GM12878 (cell line): ENCODE data around the gene PILRB. TPM values are rescaled to one million over a fixed set of nuclear protein-coding genes. Genes with fewer than 3 reads are reported as not detected.
A peak's percentile ranks its signal among the peaks of the same experiment; 100 is the strongest.

Experiments used
- ATAC-seq: fragments of 200-7000 bp; cut with Tn5 transposase; 3 replicates; pipeline ENCODE4 v1.9.1; 2020; ENCODE audit warnings: mild to moderate bottlenecking, moderate library complexity
- BruUV-seq: library from RNA; stranded (reverse); fragments of 400-500 nt; replicated peaks from 2 replicates; lab custom pipeline; 2021; lab: Mats Ljungman, UMichigan
- CTCF ChIA-PET: fragments of 300-600 bp; sonication (Branson Sonifier 250); formaldehyde crosslinking; extraction: SDS; loops from one replicate; lab custom pipeline; 2021; ENCODE audit warnings: inconsistent platforms; lab: Yijun Ruan, JAX
- POLR2A ChIA-PET: fragments of 350-600 bp; formaldehyde crosslinking; extraction: SDS; loops from one replicate; lab custom pipeline; 2021; ENCODE audit warnings: inconsistent platforms; lab: Charles Lee
- RAD21 ChIA-PET: fragments of 300-600 bp; sonication (Branson Sonifier 250); formaldehyde crosslinking; loops from one replicate; lab custom pipeline; 2023; ENCODE audit warnings: antibody characterized with exemption; ENCODE audit not compliant: unreplicated experiment; lab: Charles Lee
- SMC1A ChIA-PET: fragments of 300-600 bp; sonication (Branson Sonifier 250); formaldehyde crosslinking; loops from one replicate; lab custom pipeline; 2023; ENCODE audit not compliant: unreplicated experiment, uncharacterized antibody; lab: Charles Lee
- DNase-seq: peaks from one replicate; pipeline ENCODE4 v3.0.0-alpha.2; 2011; ENCODE audit warnings: low read depth, low spot score
- FAIRE-seq: peaks from 3 replicates; lab custom pipeline; 2011; peaks lifted over from hg19 to GRCh38; lab: Jason Lieb, UNC
- H2AFZ ChIP-seq: 2 replicates; pipeline ENCODE4 v1.6.0; 2011; ENCODE audit warnings: low read depth, low read length, control low read depth; ENCODE audit not compliant: control insufficient read depth
- H3K27ac ChIP-seq: 2 replicates; pipeline ENCODE4 v1.5.1; 2011; ENCODE audit warnings: control low read depth; ENCODE audit not compliant: control insufficient read depth, insufficient read depth
- H3K27me3 ChIP-seq, 2 experiments: replicated peaks in 1 of 2; 2 replicates each; pipeline versions ENCODE4 v1.6.0 to v1.6.1; 2011; ENCODE audit warnings: low read length in 1 of 2; ENCODE audit not compliant: control insufficient read depth in 2 of 2, insufficient read depth in 2 of 2
- H3K36me3 ChIP-seq, 2 experiments: 2 replicates each; pipeline ENCODE4 v1.5.1; 2011; ENCODE audit warnings: low read length in 1 of 2; ENCODE audit not compliant: control insufficient read depth in 2 of 2, insufficient read depth in 2 of 2
- H3K4me1 ChIP-seq: 2 replicates; pipeline ENCODE4 v1.6.1; 2011; ENCODE audit warnings: mild to moderate bottlenecking, low read length, moderate library complexity, mixed read lengths; ENCODE audit not compliant: control insufficient read depth, insufficient read depth
- H3K4me2 ChIP-seq: 2 replicates; pipeline ENCODE4 v1.6.0; 2011; ENCODE audit warnings: control low read depth; ENCODE audit not compliant: control insufficient read depth, insufficient read depth
- H3K4me3 ChIP-seq: fragments of 200-600 bp; sonication (generic); 2 replicates; pipeline ENCODE4 v1.5.1; 2016
- H3K79me2 ChIP-seq: 2 replicates; pipeline ENCODE4 v1.6.0; 2011; ENCODE audit warnings: low read length; ENCODE audit not compliant: control insufficient read depth, insufficient read depth
- H3K9ac ChIP-seq: 2 replicates; pipeline ENCODE4 v1.8.0; 2011; ENCODE audit warnings: low read length, control low read depth, mixed read lengths; ENCODE audit not compliant: control insufficient read depth, insufficient read depth
- H3K9me3 ChIP-seq: replicated peaks from 3 replicates; pipeline ENCODE4 v1.5.1; 2011; ENCODE audit warnings: mild to moderate bottlenecking, low read length; ENCODE audit not compliant: control insufficient read depth, insufficient read depth
- H4K20me1 ChIP-seq: 2 replicates; pipeline ENCODE4 v1.6.0; 2011; ENCODE audit not compliant: control insufficient read depth, insufficient read depth
- ATF7 ChIP-seq: fragments of 450-650 bp; IDR thresholded peaks from 2 replicates; pipeline ENCODE4 v1.6.1; 2016; ENCODE audit warnings: low read depth, mild to moderate bottlenecking
- BHLHE40 ChIP-seq, 2 experiments: fragments of 450-650 bp in 1 of 2; IDR thresholded peaks; 2 replicates each; pipeline ENCODE4 v1.6.1; 2011 to 2017; ENCODE audit warnings: low read depth in 2 of 2, borderline replicate concordance in 1 of 2, improper control_type of control experiment in 1 of 2, low read length in 1 of 2, mild to moderate bottlenecking in 1 of 2
- CHD4 ChIP-seq: fragments of 200-600 bp; sonication (generic); IDR thresholded peaks from 2 replicates; pipeline ENCODE4 v1.6.1; 2016; ENCODE audit warnings: mild to moderate bottlenecking
- DPF2 ChIP-seq: fragments of 450-650 bp; IDR thresholded peaks from 2 replicates; pipeline ENCODE4 v1.6.1; 2017; ENCODE audit warnings: mild to moderate bottlenecking
- FOS ChIP-seq: IDR thresholded peaks from 3 replicates; pipeline ENCODE4 v1.6.1; 2011; ENCODE audit warnings: borderline replicate concordance; ENCODE audit not compliant: insufficient read length; ENCODE audit errors: extremely low read depth
- GABPA ChIP-seq: IDR thresholded peaks from 2 replicates; pipeline ENCODE4 v1.6.1; 2014; ENCODE audit warnings: antibody characterized with exemption, low read depth, mild to moderate bottlenecking, inconsistent platforms
- IKZF2 ChIP-seq, 2 experiments: fragments of 450-650 bp; IDR thresholded peaks; 2 replicates each; pipeline ENCODE4 v1.6.1; 2017; ENCODE audit warnings: mild to moderate bottlenecking in 2 of 2, moderate library complexity in 2 of 2
- KDM1A ChIP-seq: fragments of 200-600 bp; sonication (generic); IDR thresholded peaks from 2 replicates; pipeline ENCODE4 v1.6.1; 2016; ENCODE audit warnings: borderline replicate concordance
- MAX ChIP-seq: IDR thresholded peaks from 2 replicates; pipeline ENCODE4 v1.6.1; 2012; ENCODE audit warnings: low read depth, low read length, improper control_type of control experiment
- MEF2B ChIP-seq: fragments of 450-650 bp; IDR thresholded peaks from 2 replicates; pipeline ENCODE4 v1.6.1; 2018; ENCODE audit warnings: mild to moderate bottlenecking, moderate library complexity; ENCODE audit not compliant: partially characterized antibody, poor library complexity, severe bottlenecking
- NR2F1 ChIP-seq: fragments of 450-650 bp; conservative IDR thresholded peaks from 2 replicates; pipeline ENCODE4 v1.6.1; 2017; ENCODE audit warnings: mild to moderate bottlenecking
- PML ChIP-seq: IDR thresholded peaks from 2 replicates; pipeline ENCODE4 v1.6.1; 2012; ENCODE audit warnings: low read length, inconsistent platforms
- POLR2A ChIP-seq: IDR thresholded peaks from 2 replicates; pipeline ENCODE4 v1.6.1; 2011; ENCODE audit warnings: low read depth, mild to moderate bottlenecking, low read length
- SIX5 ChIP-seq: IDR thresholded peaks from 2 replicates; pipeline ENCODE4 v1.6.1; 2011; ENCODE audit warnings: mild to moderate bottlenecking, low read depth, low read length, moderate library complexity; ENCODE audit not compliant: severe bottlenecking
- TARDBP ChIP-seq: IDR thresholded peaks from 2 replicates; pipeline ENCODE4 v1.6.1; 2016; ENCODE audit warnings: borderline replicate concordance
- TCF12 ChIP-seq: IDR thresholded peaks from 2 replicates; pipeline ENCODE4 v1.6.1; 2011; ENCODE audit warnings: low read depth, mild to moderate bottlenecking, low read length
- ZBTB33 ChIP-seq: fragments of 450-650 bp; IDR thresholded peaks from 2 replicates; pipeline ENCODE4 v1.6.1; 2017; ENCODE audit warnings: mild to moderate bottlenecking
- ZZZ3 ChIP-seq: IDR thresholded peaks from 2 replicates; pipeline ENCODE4 v1.6.1; 2011; ENCODE audit warnings: low read depth; ENCODE audit not compliant: control insufficient read depth, insufficient read length
- WGBS: methylation state at CpG from one replicate; pipeline ENCODE4 v1.1.6; 2016; ENCODE audit warnings: low lambda C conversion rate; ENCODE audit not compliant: insufficient replicate concordance, insufficient coverage; ENCODE audit errors: missing lambda C conversion rate; 5-methylcytosine and 5-hydroxymethylcytosine counted together
- in situ Hi-C: fragments of 300-500 bp; cut with MboI; formaldehyde crosslinking; loops from 9 replicates; pipeline ENCODE4 v1.14.3; 2018; ENCODE audit warnings: mixed read lengths
- intact Hi-C: fragments of 100-400 bp; cut with micrococcal nuclease; formaldehyde crosslinking; loops from one replicate; pipeline ENCODE4 v1.14.2; 2022; ENCODE audit not compliant: unreplicated experiment
- polyA plus RNA-seq, 11 experiments: library from polyadenylated mRNA; depleted of rRNA in 4 of 11; unstranded in 6 of 11; stranded (reverse) in 5 of 11; fragments of >200 nt; fragmentation: Nextera tagmentation in 4 of 11; fragmentation: Illumina TruSeq in 1 of 11; extraction: Ambion mirVana in 4 of 11; extraction: Trizol in 1 of 11; gene quantifications; 1 replicate in 1 of 11; 2 replicates in 10 of 11; pipeline versions ENCODE4 v1.2.1 to v1.2.3, GENCODE V29; 2011 to 2016; ENCODE audit warnings: inconsistent platforms in 2 of 11, missing spikeins in 2 of 11, low read depth in 1 of 11
- total RNA-seq, 4 experiments: library from RNA; depleted of rRNA in 3 of 4; stranded (reverse); fragments of >200 nt in 3 of 4; fragmentation: Illumina TruSeq in 1 of 4; extraction: Trizol in 1 of 4; gene quantifications; 2 replicates each; pipeline versions ENCODE4 v1.2.1 to v1.2.3, GENCODE V29; 2013 to 2021
- TF ChIP-seq, protein P1 (sequence below): fragments of 450-650 bp; IDR thresholded peaks from 2 replicates; pipeline ENCODE4 v1.6.1; 2017; ENCODE audit warnings: mild to moderate bottlenecking, low read depth, inconsistent platforms; ENCODE audit not compliant: poor library complexity, severe bottlenecking

PILRB gene
- total and polyA plus RNA-seq, 10 of the 15 experiments (the other 5 are each of a cell fraction or from before 2014, with no cell fraction given) = 2.6 to 50.3 (median 22.0) TPM

GRCh38 chr7:100353685-100354330 lies 4.1 kb upstream of the PILRB start:
- no peaks in the 10 kb centered on the region for H3K79me2 ChIP-seq
- no peak for DNase-seq
- no peak overlapping the region for H3K4me3 ChIP-seq
- ChIA-PET POLR2A (interaction anchor here (0.5 to 0.7 kb wide), 3 partner anchors 33 to 220 kb away, joined by 3 read pairs; no protein-coding TSS in a partner anchor), CTCF (interaction anchor here (1.1 kb wide), 2 partner anchors 11 to 54 kb away, joined by 3 read pairs; no protein-coding TSS in a partner anchor), RAD21 (interaction anchor here (1.3 kb wide), 1 partner anchor 54 kb away, joined by 5 read pairs; no protein-coding TSS in a partner anchor), SMC1A (no interaction called here)
- BruUV-seq = no TSS peak
- no peak overlapping the region for H3K4me2 ChIP-seq
- 67% methylated on average over 6 of the region's 6 CpGs for WGBS
- no peak overlapping the region for H3K27ac ChIP-seq
- H3K9ac ChIP-seq = no peak overlapping the region
- no peaks in the 10 kb centered on the region for H3K9me3 ChIP-seq
- FAIRE-seq = no peak
- peaks cover 12% of the 10 kb centered on the region for H3K4me1 ChIP-seq
- intact Hi-C loops (no loop called here), in situ Hi-C loops (no loop called here)
- no peaks in the 10 kb centered on the region for H3K27me3 ChIP-seq
- peaks cover 29 to 58% of the 10 kb centered on the region in 2 experiments for H3K36me3 ChIP-seq
- no peak overlapping the region for H2AFZ ChIP-seq
- no peaks in the 10 kb centered on the region for H4K20me1 ChIP-seq
- peak; percentile 11 for ATAC-seq
- no peak for TF ChIP-seq FOS
- peak; percentile 50; the same call in 1 of the 2 replicates for TF ChIP-seq DPF2
- TF ChIP-seq TARDBP = no peak
- no peak for TF ChIP-seq NR2F1
- TF ChIP-seq SIX5 = no peak
- no peak for TF ChIP-seq PML
- TF ChIP-seq ATF7 = peak; percentile 61; the same call in 1 of the 2 replicates
- TF ChIP-seq BHLHE40 (IDR thresholded peaks at IDR 0.05; ENCODE audit: borderline replicate concordance in 1 of 2, low read depth in 2 of 2, low read length in 1 of 2) = peak; percentile 30 to 63; a peak in 2 of 4 replicates
- TF ChIP-seq IKZF2 (IDR thresholded peaks at IDR 0.05) = peak; percentile 33 to 51; a peak in 2 of 4 replicates
- TF ChIP-seq, protein P1, sequence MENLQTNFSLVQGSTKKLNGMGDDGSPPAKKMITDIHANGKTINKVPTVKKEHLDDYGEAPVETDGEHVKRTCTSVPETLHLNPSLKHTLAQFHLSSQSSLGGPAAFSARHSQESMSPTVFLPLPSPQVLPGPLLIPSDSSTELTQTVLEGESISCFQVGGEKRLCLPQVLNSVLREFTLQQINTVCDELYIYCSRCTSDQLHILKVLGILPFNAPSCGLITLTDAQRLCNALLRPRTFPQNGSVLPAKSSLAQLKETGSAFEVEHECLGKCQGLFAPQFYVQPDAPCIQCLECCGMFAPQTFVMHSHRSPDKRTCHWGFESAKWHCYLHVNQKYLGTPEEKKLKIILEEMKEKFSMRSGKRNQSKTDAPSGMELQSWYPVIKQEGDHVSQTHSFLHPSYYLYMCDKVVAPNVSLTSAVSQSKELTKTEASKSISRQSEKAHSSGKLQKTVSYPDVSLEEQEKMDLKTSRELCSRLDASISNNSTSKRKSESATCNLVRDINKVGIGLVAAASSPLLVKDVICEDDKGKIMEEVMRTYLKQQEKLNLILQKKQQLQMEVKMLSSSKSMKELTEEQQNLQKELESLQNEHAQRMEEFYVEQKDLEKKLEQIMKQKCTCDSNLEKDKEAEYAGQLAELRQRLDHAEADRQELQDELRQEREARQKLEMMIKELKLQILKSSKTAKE = no peak
- no peak for TF ChIP-seq ZBTB33
- peak; percentile 71; the same call in 1 of the 2 replicates for TF ChIP-seq TCF12
- TF ChIP-seq CHD4 = no peak
- peak; percentile 49 for TF ChIP-seq MEF2B
- no peak for TF ChIP-seq ZZZ3
- TF ChIP-seq MAX = no peak
- TF ChIP-seq POLR2A = peak; percentile 40; the same call in 1 of the 2 replicates
- TF ChIP-seq KDM1A = no peak
- no peak for TF ChIP-seq GABPA
